HG03135 (cell line): ENCODE measurements around the gene KPTN.
"Not testable (repeated sequence)": the region's sequence is repeated elsewhere in the genome, so short reads cannot be mapped to it uniquely, and the experiment has no call there.

Experiments used
- ATAC-seq: cut with Tn5 transposase; IDR thresholded peaks from one replicate; pipeline ENCODE4 v1.9.1; 2021; ENCODE audit warnings: mild to moderate bottlenecking, moderate library complexity; ENCODE audit not compliant: unreplicated experiment

The KPTN gene

GRCh38 chr19:47492571-47493377 is 8.8 kb upstream of the KPTN start:
- no peak for ATAC-seq

- ATAC-seq, result no peak
Measured at GRCh38 chr19:47492137-47492533, 8.1 kb upstream of the KPTN start.

- ATAC-seq, result no peak
Measured at GRCh38 chr19:47491358-47492136, 7.5 kb upstream of the KPTN start.

GRCh38 chr19:47490847-47491246 is 6.8 kb upstream of the KPTN start:
- no peak for ATAC-seq

GRCh38 chr19:47490031-47490430 is 6.0 kb upstream of the KPTN start:
- ATAC-seq, result no peak

- ATAC-seq, result no peak
Measured at GRCh38 chr19:47489072-47489914, 5.3 kb upstream of the KPTN start.

GRCh38 chr19:47487551-47488515 is 3.8 kb upstream of the KPTN start:
- no peak for ATAC-seq

- ATAC-seq, result no peak
Measured at GRCh38 chr19:47486900-47487299, 2.9 kb upstream of the KPTN start.

- not testable (repeated sequence) for ATAC-seq
Measured at GRCh38 chr19:47486220-47486619, 2.2 kb upstream of the KPTN start.

- ATAC-seq, result no peak
Measured at GRCh38 chr19:47485210-47485609, 1.2 kb upstream of the KPTN start.

GRCh38 chr19:47483200-47483599 is 819 bp downstream of the KPTN start:
- ATAC-seq, result no peak

- ATAC-seq, result no peak
Measured at GRCh38 chr19:47481460-47482052, 2.5 kb downstream of the KPTN start.

- no peak for ATAC-seq
Measured at GRCh38 chr19:47480658-47481057, 3.4 kb downstream of the KPTN start.

GRCh38 chr19:47479701-47480503 is 4.1 kb downstream of the KPTN start:
- no peak for ATAC-seq

- no peak for ATAC-seq
Measured at GRCh38 chr19:47476438-47476972, 7.5 kb downstream of the KPTN start.

GRCh38 chr19:47475465-47475864 is 8.6 kb downstream of the KPTN start:
- no peak for ATAC-seq

- ATAC-seq, result no peak
Measured at GRCh38 chr19:47473336-47473735, 10.7 kb downstream of the KPTN start.

GRCh38 chr19:47471733-47472457 is 12.1 kb downstream of the KPTN start, which contains the start of gene SLC8A2:
SLC8A2 (minus strand) TSS chr19:47471893; CDS start chr19:47466403, 5,490 bp downstream.
- ATAC-seq, result no peak
